ENCODE results near the gene XXYLT1. TPM values are rescaled to one million over a fixed set of nuclear protein-coding genes. Genes with fewer than 3 reads are reported as not detected.
"Not testable (repeated sequence)": the region's sequence is repeated elsewhere in the genome, so short reads cannot be mapped to it uniquely, and the experiment has no call there.

The XXYLT1 gene
- total RNA-seq, 4 donors from 2014 or later, result 9.8 to 14.6 (median 13.9) TPM

DNA sequence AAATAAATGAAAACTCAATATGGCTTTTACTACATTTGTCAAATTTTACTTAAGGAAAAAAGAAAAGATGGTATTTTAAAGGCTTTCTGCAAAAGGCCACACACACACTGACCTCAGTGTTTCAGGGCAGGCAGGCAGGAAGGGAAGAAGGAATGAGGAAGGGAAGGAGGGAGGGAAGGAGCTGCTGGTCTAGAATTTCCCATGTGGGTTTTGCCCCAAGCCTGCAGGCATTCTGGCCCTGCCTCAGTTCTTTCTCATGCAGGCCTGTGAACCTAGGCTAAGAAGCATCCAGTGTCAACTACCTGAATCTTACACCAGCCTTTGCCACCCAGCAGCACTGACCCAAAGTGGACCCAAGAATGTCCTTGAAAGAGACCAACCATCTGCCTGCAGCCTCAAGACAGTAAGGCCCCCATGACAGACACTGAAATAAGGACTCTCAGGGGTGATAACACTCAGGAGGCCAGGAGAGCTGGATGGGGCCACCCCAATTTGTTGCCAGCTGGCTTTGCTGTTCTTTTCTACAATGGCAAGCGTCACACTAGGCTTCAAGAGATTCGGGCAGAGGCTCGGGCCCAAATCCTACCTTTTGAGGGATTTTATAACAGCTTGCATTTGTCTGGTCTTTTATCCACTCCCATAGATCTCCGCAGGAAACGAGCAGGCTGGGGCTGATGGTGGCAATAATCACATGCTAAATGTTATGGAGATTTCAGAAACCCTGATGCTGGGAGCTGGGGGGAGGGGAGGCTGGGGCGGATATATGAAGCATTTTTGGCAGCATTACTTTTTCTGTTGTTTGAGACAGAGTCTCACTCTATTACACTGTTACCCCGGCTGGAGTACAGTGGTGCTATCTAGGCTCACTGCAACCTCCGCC, 51.4 kb downstream of the XXYLT1 start:
- Histone ChIP-seq H3K9me3 (no peaks in the 10 kb centered on the region), H3K4me1 (peaks cover 23 to 27% of the 10 kb centered on the region in 2 donors), H3K27ac (no peak overlapping the region), H3K36me3 (no peaks in the 10 kb centered on the region), H3K27me3 (no peaks in the 10 kb centered on the region), H3K4me3 (replicated peaks in 1 of 3) (no peak overlapping the region)
- TF ChIP-seq POLR2A (IDR thresholded peaks at IDR 0.05), result no peak
- TF ChIP-seq, protein P1, sequence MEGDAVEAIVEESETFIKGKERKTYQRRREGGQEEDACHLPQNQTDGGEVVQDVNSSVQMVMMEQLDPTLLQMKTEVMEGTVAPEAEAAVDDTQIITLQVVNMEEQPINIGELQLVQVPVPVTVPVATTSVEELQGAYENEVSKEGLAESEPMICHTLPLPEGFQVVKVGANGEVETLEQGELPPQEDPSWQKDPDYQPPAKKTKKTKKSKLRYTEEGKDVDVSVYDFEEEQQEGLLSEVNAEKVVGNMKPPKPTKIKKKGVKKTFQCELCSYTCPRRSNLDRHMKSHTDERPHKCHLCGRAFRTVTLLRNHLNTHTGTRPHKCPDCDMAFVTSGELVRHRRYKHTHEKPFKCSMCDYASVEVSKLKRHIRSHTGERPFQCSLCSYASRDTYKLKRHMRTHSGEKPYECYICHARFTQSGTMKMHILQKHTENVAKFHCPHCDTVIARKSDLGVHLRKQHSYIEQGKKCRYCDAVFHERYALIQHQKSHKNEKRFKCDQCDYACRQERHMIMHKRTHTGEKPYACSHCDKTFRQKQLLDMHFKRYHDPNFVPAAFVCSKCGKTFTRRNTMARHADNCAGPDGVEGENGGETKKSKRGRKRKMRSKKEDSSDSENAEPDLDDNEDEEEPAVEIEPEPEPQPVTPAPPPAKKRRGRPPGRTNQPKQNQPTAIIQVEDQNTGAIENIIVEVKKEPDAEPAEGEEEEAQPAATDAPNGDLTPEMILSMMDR (IDR thresholded peaks at IDR 0.05), result no peak
- WGBS, 2 donors, result 95 to 99% methylated on average over 8 of the region's 8 CpGs
- intact Hi-C loops (cut with DNase I), result no loop called here
- DNase-seq, result no peak

DNA sequence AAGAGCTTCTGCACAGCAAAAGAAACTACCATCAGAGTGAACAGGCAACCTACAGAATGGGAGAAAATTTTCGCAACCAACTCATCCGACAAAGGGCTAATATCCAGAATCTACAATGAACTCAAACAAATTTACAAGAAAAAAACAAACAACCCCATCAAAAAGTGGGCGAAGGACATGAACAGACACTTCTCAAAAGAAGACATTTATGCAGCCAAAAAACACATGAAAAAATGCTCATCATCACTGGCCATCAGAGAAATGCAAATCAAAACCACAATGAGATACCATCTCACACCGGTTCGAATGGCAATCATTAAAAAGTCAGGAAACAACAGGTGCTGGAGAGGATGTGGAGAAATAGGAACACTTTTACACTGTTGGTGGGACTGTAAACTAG, 52.6 kb downstream of the XXYLT1 start:
- H3K27me3 ChIP-seq; DNase-seq; intact Hi-C loops (cut with DNase I); H3K9me3 ChIP-seq; H3K27ac ChIP-seq; H3K36me3 ChIP-seq; H3K4me3 ChIP-seq (replicated peaks in 1 of 3): not testable (repeated sequence)
- 96 to 98% methylated on average over 5 of the region's 5 CpGs for WGBS, 2 donors
- H3K4me1 ChIP-seq, result peaks cover 12 to 19% of the 10 kb centered on the region in 2 donors

DNA sequence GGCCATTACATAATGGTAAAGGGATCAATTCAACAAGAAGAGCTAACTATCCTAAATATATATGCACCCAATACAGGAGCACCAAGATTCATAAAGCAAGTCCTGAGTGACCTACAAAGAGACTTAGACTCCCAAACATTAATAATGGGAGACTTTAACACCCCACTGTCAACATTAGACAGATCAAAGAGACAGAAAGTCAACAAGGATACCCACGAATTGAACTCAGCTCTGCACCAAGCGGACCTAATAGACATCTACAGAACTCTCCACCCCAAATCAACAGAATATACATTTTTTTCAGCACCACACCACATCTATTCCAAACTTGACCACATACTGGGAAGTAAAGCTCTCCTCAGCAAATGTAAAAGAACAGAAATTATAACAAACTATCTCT, 55.4 kb downstream of the XXYLT1 start:
- intact Hi-C loops (cut with DNase I), result not testable (repeated sequence)

DNA sequence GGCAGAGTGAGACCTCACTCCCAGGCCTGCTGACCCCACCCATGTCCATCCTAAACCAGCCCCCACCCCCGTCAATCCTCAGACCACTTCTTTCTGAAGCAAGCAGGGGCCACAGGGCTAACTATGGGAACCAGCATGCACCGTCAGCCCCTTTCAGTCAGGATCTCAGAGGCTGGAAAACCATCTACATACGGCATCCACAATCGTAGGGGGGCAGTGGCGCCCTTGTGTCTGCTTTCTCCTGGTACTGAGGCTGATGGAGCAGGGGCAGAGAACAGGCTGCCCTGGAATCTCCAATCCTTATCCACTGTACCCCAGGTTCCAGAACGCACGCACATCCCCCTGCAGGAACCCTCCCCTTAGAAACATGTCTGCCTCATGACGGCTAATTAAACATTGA, 56.6 kb downstream of the XXYLT1 start:
- WGBS, 2 donors, result 98 to 100% methylated on average over 8 of the region's 8 CpGs
- Histone ChIP-seq H3K27me3 (no peaks in the 10 kb centered on the region), H3K4me1 (peaks cover 16 to 18% of the 10 kb centered on the region in 2 donors), H3K4me3 (replicated peaks in 1 of 3) (no peak overlapping the region), H3K27ac (no peak overlapping the region), H3K36me3 (no peaks in the 10 kb centered on the region), H3K9me3 (no peaks in the 10 kb centered on the region)
- no peak for DNase-seq
- TF ChIP-seq, protein P1 (IDR thresholded peaks at IDR 0.05), result no peak
- TF ChIP-seq POLR2A (IDR thresholded peaks at IDR 0.05), result no peak
- intact Hi-C loops (cut with DNase I), result no loop called here

More for the DNA sequence above, 55.4 kb downstream of the XXYLT1 start:
- not testable (repeated sequence) for H3K27ac ChIP-seq; DNase-seq; H3K4me3 ChIP-seq (replicated peaks in 1 of 3); H3K4me1 ChIP-seq; H3K27me3 ChIP-seq; H3K36me3 ChIP-seq; H3K9me3 ChIP-seq
- 83 to 93% methylated on average over 2 of the region's 2 CpGs for WGBS, 2 donors

DNA sequence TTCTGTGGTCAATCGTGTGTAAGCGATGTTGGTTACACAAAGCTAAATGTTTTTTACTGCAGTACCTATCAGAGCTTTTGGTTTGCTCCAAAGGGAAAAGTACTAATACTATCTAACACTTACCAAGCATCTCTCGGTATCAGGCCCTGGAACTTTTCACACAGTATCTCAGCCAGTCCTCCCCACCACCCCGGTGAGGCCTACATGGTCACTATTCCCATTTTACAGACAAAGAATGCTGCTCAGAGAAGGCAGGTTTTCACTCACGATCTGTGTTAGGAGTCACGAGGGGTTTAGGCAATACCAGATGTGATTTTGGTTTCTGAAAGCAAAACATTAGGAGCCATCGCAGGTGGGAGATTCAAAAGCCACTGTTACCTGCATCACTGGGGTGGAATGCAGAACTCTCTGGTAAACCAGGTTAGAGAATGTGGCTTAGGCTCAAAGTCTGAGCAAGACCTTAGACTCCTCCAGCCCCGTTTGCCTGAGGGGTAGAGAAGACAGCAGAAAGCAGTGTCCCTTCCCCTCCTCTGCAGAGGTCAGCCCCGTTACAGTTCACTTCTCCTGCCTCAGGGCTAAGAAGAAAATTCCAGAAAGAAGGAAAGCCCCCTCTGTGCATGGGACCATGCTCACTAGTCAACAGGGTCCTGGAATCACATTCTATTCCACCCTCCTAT, 57.2 kb downstream of the XXYLT1 start:
- Histone ChIP-seq H3K27ac (no peak overlapping the region), H3K9me3 (no peaks in the 10 kb centered on the region), H3K4me3 (replicated peaks in 1 of 3) (no peak overlapping the region), H3K4me1 (peaks cover 19 to 24% of the 10 kb centered on the region in 2 donors), H3K27me3 (no peaks in the 10 kb centered on the region), H3K36me3 (no peaks in the 10 kb centered on the region)
- no peak for DNase-seq
- no peak for TF ChIP-seq POLR2A (IDR thresholded peaks at IDR 0.05)
- TF ChIP-seq, protein P1 (IDR thresholded peaks at IDR 0.05), result no peak
- 83 to 93% methylated on average over 9 of the region's 9 CpGs for WGBS, 2 donors
- intact Hi-C loops (cut with DNase I), result no loop called here
